SK-N-SH treated with all-trans-retinoic acid at 6 μM for 48 hours (cell line): ENCODE results near the gene OR51B4.

Experiments used
- ATAC-seq: fragments of 200-7000 bp; cut with Tn5 transposase; 3 replicates; pipeline ENCODE4 v1.9.1; 2020; ENCODE audit warnings: mild to moderate bottlenecking, moderate library complexity
- ARNTL ChIP-seq: fragments of 450-650 bp; formaldehyde crosslinking; IDR thresholded peaks from 2 replicates; pipeline ENCODE4 v1.5.0; 2020; ENCODE audit warnings: low read depth, mild to moderate bottlenecking, moderate library complexity, borderline replicate concordance
- BACH2 ChIP-seq: fragments of 250-450 bp; sonication (Bioruptor Pico); IDR thresholded peaks from 2 replicates; pipeline ENCODE4 v1.9.0; 2021; ENCODE audit warnings: mild to moderate bottlenecking, borderline replicate concordance
- ESRRG ChIP-seq: fragments of 250-450 bp; sonication (Bioruptor Pico); IDR thresholded peaks from 2 replicates; pipeline ENCODE4 v1.6.1; 2021; ENCODE audit warnings: mild to moderate bottlenecking
- PATZ1 ChIP-seq: fragments of 250-450 bp; sonication (Bioruptor Pico); IDR thresholded peaks from 2 replicates; pipeline ENCODE4 v1.8.0; 2020; ENCODE audit warnings: mild to moderate bottlenecking, moderate library complexity, borderline replicate concordance
- SNAI2 ChIP-seq: fragments of 250-450 bp; sonication (Bioruptor Pico); IDR thresholded peaks from 2 replicates; pipeline ENCODE4 v1.5.0; 2020; ENCODE audit warnings: mild to moderate bottlenecking, moderate library complexity
- TCF4 ChIP-seq: fragments of 250-450 bp; sonication (Bioruptor Pico); IDR thresholded peaks from 2 replicates; pipeline ENCODE4 v1.8.0; 2021; ENCODE audit warnings: mild to moderate bottlenecking, moderate library complexity, borderline replicate concordance
- ZFP30 ChIP-seq: fragments of 450-650 bp; formaldehyde crosslinking; IDR thresholded peaks from 2 replicates; pipeline ENCODE4 v1.5.0; 2022; ENCODE audit warnings: mild to moderate bottlenecking, moderate library complexity
- ZNF565 ChIP-seq: fragments of 450-650 bp; formaldehyde crosslinking; conservative IDR thresholded peaks from 2 replicates; pipeline ENCODE4 v1.5.0; 2020; ENCODE audit warnings: low read depth, mild to moderate bottlenecking, moderate library complexity
- TF ChIP-seq, protein P1 (sequence below): fragments of 250-450 bp; sonication (Bioruptor Pico); IDR thresholded peaks from 2 replicates; pipeline ENCODE4 v1.5.1; 2021; ENCODE audit warnings: mild to moderate bottlenecking, moderate library complexity
- TF ChIP-seq, protein P2 (sequence below): fragments of 250-450 bp; sonication (Bioruptor Pico); IDR thresholded peaks from 2 replicates; pipeline ENCODE4 v1.5.0; 2020; ENCODE audit warnings: mild to moderate bottlenecking, moderate library complexity

OR51B4 gene

DNA sequence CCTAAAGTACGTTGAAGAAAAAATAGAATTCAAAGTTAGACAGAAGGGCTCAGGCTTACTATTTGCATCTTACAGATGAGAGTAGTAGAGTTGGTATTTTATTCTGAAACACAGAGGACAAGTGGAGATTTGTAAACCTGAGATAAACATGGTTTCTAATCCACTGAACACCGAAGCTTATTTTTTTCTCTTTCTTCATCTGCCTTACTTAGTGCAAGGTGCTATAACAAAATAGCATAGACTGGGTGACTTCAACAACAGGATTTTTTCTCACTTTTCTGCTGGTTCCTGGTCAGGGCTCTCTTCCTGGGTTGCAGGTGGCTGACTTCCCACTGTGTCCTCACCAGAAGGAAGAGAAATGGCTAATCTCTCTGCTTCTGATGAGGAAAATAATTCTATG lies 50.0 kb downstream of the OR51B4 start:
- TF ChIP-seq ARNTL (no peak), PATZ1 (CRISPR knock-in tag) (no peak), BACH2 (CRISPR knock-in tag) (no peak), TCF4 (CRISPR knock-in tag) (no peak), SNAI2 (CRISPR knock-in tag) (no peak), ESRRG (no peak), ZFP30 (CRISPR knock-in tag) (no peak), ZNF565 (CRISPR knock-in tag) (no peak)
- TF ChIP-seq, protein P1, sequence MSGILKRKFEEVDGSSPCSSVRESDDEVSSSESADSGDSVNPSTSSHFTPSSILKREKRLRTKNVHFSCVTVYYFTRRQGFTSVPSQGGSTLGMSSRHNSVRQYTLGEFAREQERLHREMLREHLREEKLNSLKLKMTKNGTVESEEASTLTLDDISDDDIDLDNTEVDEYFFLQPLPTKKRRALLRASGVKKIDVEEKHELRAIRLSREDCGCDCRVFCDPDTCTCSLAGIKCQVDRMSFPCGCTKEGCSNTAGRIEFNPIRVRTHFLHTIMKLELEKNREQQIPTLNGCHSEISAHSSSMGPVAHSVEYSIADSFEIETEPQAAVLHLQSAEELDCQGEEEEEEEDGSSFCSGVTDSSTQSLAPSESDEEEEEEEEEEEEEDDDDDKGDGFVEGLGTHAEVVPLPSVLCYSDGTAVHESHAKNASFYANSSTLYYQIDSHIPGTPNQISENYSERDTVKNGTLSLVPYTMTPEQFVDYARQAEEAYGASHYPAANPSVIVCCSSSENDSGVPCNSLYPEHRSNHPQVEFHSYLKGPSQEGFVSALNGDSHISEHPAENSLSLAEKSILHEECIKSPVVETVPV (CRISPR knock-in tag), result no peak
- TF ChIP-seq, protein P2, sequence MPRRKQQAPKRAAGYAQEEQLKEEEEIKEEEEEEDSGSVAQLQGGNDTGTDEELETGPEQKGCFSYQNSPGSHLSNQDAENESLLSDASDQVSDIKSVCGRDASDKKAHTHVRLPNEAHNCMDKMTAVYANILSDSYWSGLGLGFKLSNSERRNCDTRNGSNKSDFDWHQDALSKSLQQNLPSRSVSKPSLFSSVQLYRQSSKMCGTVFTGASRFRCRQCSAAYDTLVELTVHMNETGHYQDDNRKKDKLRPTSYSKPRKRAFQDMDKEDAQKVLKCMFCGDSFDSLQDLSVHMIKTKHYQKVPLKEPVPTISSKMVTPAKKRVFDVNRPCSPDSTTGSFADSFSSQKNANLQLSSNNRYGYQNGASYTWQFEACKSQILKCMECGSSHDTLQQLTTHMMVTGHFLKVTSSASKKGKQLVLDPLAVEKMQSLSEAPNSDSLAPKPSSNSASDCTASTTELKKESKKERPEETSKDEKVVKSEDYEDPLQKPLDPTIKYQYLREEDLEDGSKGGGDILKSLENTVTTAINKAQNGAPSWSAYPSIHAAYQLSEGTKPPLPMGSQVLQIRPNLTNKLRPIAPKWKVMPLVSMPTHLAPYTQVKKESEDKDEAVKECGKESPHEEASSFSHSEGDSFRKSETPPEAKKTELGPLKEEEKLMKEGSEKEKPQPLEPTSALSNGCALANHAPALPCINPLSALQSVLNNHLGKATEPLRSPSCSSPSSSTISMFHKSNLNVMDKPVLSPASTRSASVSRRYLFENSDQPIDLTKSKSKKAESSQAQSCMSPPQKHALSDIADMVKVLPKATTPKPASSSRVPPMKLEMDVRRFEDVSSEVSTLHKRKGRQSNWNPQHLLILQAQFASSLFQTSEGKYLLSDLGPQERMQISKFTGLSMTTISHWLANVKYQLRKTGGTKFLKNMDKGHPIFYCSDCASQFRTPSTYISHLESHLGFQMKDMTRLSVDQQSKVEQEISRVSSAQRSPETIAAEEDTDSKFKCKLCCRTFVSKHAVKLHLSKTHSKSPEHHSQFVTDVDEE (CRISPR knock-in tag), result no peak
- no peak for ATAC-seq
